GM18526 (cell line): ENCODE data around the gene GDPGP1.
A peak's percentile ranks its signal among the peaks of the same experiment; 100 is the strongest.

Experiments used
- POLR2A ChIP-seq: IDR thresholded peaks from 3 replicates; pipeline ENCODE4 v1.6.1; 2011; ENCODE audit not compliant: insufficient read length; ENCODE audit errors: extremely low read depth

GDPGP1 gene

DNA sequence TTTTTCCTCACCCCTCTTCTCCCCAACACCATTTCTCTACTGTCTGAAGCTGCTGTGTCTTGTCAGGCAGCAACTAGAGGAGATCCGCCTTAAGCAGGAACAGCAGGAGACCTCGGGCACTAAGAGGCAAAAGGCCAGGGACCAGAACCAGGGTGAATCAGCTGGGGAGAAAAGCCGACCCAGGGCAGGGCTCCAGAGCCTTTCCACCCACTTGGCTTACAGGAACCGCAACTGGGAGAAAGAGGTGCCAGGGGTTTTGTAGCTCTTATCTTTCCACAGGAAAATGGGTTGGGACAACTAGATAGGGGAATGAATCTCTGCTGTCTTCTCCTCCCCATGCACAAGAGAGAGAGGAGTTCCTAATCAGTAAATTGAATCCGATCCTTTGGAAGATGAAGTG, 28.4 kb downstream of the GDPGP1 start:
- no peak for TF ChIP-seq POLR2A

- no peak for TF ChIP-seq POLR2A
Observed at GRCh38 chr15:90264671-90265070, 30.7 kb downstream of the GDPGP1 start.

DNA sequence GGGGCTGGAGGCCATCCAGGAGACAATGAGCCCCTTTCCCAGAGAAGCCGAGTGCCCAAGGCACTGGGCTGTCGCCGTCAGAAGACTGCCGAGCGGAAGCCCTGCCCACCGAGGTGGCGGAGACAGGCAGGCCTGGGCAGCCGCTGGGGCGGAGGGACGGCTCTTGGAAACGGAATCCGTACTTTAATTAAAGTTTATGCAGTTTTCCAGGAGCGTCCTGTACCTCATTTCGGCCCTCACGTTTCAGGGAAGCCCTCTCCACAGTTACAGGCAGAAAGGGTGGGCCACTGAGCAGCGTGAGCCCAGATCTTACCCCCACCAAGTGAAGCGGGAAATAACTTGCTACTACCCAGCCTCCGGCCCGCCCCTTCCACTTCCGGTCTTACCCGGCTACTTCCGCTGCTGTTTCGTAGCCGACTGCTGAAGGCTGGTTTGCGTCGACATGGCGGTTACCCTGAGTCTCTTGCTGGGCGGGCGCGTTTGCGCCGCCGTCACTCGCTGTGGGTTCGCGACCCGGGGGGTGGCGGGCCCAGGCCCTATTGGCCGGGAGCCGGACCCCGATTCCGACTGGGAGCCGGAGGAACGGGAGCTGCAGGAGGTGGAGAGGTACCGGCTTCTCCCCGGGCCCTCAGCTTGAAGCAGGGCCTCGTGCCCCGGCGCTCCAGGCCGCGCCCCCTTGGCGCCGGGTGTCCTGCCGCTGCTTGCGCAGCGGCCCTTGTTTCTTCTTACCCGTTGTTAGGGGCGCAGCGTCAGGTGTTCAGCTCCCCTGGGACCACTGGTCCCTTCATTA, 31.5 kb downstream of the GDPGP1 start, which contains the start of gene NGRN:
NGRN (plus strand) TSS at position 402 of the 790 bp plus-strand sequence; CDS start at position 443, 41 bp downstream.
- peak; percentile 97 for TF ChIP-seq POLR2A

- TF ChIP-seq POLR2A = no peak
Observed at GRCh38 chr15:90266061-90266431, 32.0 kb downstream of the GDPGP1 start.

DNA sequence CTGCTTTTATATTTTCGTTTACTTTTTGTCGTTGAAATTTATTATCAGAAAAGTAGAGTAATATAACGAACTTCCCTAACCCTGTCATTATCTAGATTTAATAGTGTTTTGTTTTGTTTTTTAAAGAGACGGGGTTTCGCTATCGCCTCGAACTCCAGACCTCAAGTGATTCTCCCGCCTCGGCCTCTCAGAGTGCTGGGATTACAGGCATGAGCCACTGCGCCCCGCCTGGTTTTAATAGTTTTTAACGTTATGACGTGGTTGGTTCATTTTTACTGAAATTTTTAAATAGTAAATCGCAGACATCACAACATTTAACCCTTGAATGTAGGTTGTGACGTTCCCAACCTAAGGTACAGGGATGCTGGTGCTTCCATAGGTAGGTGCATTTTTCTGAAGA, 32.5 kb downstream of the GDPGP1 start:
- no peak for TF ChIP-seq POLR2A

DNA sequence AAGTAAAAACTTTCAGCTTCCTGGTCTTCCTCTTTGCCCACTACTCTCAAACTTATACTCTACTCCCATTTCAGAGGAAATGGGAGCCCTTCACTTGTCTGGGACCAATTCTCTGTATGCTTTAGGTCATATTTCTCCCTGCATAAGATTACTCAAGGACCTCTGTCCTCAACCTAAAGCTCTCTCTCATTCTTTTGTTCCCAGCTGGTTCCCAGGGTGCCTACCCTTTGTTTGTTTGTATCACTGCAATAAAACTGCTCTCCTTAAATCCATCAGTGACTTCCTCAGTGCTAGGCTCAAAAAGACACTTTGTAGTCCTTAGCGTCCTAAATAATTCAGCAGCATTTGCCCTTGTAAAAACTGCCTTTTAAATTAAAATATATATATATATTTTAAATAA, 34.4 kb downstream of the GDPGP1 start:
- no peak for TF ChIP-seq POLR2A

GRCh38 chr15:90270502-90271150, 36.6 kb downstream of the GDPGP1 start:
- TF ChIP-seq POLR2A = no peak

DNA sequence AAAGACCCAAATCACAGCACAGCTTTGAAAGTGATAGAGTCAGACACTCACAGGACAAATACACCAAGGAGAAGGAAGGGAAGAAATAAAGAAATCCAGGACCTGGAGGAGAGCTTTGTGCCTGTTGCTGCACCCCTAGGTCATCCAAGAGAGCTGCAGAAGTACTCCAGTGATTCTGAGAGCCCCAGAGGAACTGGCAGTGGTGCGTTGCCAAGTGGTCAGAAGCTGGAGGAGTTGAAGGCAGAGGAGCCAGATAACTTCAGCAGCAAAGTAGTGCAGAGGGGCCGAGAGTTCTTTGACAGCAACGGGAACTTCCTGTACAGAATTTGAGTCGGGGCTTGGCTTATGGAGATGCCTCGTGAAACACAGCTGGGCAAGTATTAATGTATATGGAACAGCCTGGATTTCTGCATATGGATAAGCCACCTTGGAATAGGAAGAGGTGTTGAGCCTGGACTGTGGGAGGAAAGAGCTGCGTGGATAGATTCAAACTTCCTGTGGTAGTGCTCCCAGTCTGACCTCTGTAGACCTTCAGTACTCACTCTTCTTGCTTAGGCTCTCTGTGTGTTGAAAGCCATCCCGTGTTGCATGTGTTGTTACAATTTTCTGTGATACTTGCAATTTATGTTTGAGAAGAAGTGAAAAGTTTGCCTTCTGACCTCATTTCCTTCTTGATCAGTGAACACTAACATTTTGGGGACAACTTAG, 37.6 kb downstream of the GDPGP1 start:
- TF ChIP-seq POLR2A = no peak

- TF ChIP-seq POLR2A = no peak
Observed at GRCh38 chr15:90286678-90287077, 52.7 kb downstream of the GDPGP1 start.

DNA sequence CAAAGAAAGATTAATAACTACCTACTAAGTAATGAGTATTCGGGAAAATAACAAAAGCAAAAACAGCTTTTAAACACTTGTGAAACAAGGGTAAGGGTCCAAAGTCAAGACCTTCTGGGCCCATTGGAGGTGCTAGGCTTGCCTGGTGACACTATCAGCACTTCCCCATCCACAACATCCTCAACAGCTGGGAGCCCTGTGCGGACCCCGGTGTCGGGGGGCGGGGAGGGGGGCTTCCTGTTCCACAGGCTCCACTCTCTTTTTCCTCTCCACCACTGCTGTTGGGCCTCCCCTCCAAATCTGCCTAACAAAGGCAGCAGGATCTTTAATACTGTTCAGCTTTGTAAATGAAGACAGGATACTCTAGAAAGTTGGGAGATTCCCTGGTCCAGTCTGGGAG, 53.1 kb downstream of the GDPGP1 start:
- no peak for TF ChIP-seq POLR2A

GRCh38 chr15:90287946-90288345, 53.9 kb downstream of the GDPGP1 start:
- no peak for TF ChIP-seq POLR2A

DNA sequence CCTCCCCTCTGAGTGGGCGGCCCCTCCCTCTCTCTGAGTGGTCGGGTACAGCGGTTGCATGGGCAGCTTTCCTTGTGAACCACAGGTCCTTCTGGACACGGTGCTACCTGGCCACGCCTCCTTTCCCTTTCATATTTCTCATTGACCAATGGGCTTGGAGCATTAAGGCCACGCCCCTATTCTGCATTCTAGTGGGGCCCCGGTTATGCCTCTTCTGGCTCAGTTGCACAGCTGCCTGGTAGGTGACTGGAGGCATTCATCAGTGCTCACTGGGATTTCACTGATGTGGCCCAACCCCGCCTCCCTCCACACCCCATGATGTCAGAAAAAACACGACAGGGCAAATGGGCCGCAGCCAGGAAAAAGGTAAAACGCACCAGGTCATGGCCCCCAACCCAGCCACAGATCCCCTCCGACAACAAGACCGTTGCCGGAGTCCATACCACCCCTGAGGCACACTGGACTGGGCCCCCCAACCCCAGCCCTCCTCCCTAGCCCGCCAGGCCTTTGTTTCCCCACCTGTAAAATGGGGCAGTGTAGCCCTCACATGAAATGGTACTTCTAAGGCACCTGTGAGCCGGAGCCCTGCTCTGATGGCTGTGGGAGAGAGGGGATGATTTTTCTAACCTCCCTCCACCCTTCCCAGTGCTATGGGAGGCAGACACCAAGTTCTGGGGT, 57.8 kb downstream of the GDPGP1 start:
- no peak for TF ChIP-seq POLR2A

DNA sequence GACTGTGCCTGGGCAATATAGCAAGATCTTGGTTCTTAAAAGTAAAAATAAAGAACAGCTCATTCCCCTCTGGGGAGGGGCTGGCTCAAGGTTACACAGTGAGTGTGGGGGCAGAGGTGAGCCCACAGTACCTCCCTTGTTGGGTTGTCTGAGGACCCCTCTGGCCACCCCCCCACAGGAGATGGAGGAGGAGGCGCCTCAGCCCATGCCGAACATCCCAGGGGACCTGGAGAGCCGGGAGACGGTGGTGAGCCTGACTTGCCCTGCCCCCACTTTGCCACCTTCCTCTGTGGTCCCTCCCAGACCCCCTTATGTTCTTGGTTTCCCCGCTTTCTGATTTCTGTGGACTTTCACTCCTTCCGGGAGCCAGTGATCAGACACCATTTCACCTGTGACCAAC, 60.1 kb downstream of the GDPGP1 start:
- TF ChIP-seq POLR2A = no peak

DNA sequence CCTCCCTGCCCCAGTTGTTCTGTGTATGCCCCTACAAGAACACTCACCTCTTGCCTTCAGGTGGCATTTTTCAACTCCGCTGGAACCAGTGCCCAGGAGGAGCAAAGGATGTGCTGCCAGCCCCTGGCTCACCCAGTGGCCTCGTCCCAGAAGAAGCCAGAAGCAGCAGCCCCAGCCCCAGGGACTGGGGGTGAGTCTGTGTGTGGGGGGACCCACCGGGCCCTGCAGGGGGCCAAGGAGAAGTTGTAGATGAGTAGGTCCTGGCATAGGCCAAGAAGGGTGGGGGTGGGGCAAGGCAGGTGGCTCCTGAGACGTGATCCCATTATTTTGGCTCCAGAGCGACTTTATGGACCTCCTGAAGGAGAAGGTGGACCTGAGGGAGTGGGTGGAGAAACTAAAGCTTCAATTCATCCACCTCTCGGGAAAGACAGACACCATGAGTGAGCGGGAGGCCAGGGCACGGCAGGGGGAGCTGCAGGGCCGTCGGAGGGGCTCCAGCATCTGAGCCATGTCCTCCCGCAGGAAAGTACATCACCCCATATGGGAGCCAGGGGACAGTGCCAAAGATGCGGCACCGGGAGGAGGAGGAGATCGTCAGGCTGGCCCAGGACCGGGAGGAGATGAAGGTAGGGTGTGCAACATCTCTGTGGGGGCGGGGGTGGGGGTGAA, 60.7 kb downstream of the GDPGP1 start:
- no peak for TF ChIP-seq POLR2A

- TF ChIP-seq POLR2A = no peak
Observed at GRCh38 chr15:90295270-90295648, 61.2 kb downstream of the GDPGP1 start.
